ENCODE data around the gene PCDHB7.
"Not testable (repeated sequence)": the region's sequence is repeated elsewhere in the genome, so short reads cannot be mapped to it uniquely, and the experiment has no call there.

PCDHB7 gene

DNA sequence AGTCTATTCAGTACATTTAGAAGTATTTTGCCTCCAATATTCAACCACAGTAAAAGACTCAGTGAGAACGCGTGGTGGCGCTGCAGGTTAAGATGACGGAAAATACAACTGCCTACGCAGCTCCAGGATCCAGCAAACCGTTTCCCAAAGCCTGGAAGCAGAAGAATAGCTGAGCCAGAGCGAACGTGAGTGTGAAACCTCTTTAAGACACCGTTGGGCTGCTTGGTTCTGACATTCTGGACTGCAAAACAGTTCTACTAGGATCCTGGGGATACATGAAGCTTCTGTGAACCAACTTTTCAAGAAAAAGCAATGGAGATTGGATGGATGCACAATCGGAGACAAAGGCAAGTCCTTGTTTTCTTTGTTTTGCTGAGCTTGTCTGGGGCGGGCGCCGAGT is 9.8 kb downstream of the PCDHB7 start, which contains the start of gene PCDHB16:
PCDHB16 (plus strand) TSS at position 140 of the 400 bp plus-strand sequence; CDS start at position 313, 173 bp downstream.
- no peak for DNase-seq

DNA sequence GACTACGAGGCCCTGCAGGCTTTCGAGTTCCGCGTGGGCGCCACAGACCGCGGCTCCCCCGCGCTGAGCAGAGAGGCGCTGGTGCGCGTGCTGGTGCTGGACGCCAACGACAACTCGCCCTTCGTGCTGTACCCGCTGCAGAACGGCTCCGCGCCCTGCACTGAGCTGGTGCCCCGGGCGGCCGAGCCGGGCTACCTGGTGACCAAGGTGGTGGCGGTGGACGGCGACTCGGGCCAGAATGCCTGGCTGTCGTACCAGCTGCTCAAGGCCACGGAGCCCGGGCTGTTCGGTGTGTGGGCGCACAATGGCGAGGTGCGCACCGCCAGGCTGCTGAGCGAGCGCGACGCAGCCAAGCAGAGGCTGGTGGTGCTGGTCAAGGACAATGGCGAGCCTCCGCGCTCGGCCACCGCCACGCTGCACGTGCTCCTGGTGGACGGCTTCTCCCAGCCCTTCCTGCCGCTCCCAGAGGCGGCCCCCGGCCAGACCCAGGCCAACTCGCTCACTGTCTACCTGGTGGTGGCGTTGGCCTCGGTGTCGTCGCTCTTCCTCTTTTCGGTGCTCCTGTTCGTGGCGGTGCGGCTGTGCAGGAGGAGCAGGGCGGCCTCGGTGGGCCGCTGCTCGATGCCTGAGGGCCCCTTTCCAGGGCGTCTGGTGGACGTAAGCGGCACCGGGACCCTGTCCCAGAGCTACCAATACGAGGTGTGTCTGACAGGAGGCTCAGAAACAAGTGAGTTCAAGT is 11.8 kb downstream of the PCDHB7 start:
- DNase-seq, result not testable (repeated sequence)

DNA sequence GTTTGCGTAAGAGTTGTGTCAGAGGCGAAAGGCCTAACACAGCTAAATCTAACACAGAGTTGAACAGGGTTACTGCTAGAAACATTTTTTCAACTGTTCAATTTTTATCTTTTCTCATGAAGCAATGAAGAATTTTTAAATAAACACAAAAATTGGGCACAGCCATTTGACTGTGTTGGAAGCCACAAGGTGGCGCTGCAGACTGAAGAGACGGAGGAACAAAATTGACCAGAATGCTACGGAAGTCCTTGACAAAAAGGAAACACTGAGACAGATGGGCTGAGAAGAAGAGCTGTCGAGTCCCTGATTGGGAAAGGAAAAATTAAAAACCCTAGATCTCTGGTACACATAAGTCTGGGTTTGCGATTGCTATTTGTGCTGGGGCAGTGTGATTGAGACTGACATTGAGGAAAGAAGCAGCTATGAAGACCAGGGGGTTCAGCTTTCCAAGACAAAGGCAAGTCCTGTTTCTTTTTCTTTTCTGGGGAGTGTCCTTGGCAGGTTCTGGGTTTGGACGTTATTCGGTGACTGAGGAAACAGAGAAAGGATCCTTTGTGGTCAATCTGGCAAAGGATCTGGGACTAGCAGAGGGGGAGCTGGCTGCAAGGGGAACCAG is 14.6 kb downstream of the PCDHB7 start, which contains the start of gene PCDHB9:
PCDHB9 (plus strand) TSS at position 265 of the 616 bp plus-strand sequence; CDS start at position 423, 158 bp downstream.
- peak; percentile 6 for DNase-seq

DNA sequence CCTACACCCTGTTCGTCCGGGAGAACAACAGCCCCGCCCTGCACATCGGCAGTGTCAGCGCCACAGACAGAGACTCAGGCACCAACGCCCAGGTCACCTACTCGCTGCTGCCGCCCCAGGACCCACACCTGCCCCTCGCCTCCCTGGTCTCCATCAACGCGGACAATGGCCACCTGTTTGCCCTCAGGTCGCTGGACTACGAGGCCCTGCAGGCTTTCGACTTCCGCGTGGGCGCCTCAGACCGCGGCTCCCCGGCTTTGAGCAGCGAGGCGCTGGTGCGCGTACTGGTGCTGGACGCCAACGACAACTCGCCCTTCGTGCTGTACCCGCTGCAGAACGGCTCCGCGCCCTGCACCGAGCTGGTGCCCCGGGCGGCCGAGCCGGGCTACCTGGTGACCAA is 16.2 kb downstream of the PCDHB7 start:
- DNase-seq, result not testable (repeated sequence)

DNA sequence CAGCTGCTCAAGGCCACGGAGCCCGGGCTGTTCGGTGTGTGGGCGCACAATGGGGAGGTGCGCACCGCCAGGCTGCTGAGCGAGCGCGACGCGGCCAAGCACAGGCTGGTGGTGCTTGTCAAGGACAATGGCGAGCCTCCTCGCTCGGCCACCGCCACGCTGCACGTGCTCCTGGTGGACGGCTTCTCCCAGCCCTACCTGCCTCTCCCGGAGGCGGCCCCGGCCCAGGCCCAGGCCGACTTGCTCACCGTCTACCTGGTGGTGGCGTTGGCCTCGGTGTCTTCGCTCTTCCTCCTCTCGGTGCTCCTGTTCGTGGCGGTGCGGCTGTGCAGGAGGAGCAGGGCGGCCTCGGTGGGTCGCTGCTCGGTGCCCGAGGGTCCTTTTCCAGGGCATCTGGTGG is 16.7 kb downstream of the PCDHB7 start:
- not testable (repeated sequence) for DNase-seq

DNA sequence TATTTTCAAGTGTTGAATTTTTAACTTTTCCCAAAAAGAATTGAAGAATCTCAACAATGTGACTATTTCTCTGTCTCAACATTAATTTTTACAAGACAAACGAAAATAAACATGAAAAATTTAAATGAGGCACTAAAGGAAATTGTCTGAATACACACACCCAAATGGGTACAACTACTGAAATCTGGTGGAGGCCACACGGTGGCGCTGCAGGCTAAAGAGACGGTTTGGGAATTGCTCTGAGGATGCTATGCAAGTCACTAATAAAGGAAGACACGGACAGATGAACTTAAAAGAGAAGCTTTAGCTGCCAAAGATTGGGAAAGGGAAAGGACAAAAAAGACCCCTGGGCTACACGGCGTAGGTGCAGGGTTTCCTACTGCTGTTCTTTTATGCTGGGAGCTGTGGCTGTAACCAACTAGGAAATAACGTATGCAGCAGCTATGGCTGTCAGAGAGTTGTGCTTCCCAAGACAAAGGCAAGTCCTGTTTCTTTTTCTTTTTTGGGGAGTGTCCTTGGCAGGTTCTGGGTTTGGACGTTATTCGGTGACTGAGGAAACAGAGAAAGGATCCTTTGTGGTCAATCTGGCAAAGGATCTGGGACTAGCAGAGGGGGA is 19.8 kb downstream of the PCDHB7 start, which contains the start of gene PCDHB10:
PCDHB10 (plus strand) TSS at position 244 of the 616 bp plus-strand sequence; CDS start at position 444, 200 bp downstream.
- peak; percentile 20 for DNase-seq

DNA sequence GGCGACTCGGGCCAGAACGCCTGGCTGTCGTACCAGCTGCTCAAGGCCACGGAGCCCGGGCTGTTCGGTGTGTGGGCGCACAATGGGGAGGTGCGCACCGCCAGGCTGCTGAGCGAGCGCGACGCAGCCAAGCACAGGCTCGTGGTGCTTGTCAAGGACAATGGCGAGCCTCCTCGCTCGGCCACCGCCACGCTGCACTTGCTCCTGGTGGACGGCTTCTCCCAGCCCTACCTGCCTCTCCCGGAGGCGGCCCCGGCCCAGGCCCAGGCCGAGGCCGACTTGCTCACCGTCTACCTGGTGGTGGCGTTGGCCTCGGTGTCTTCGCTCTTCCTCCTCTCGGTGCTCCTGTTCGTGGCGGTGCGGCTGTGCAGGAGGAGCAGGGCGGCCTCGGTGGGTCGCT is 21.9 kb downstream of the PCDHB7 start:
- DNase-seq, result not testable (repeated sequence)

DNA sequence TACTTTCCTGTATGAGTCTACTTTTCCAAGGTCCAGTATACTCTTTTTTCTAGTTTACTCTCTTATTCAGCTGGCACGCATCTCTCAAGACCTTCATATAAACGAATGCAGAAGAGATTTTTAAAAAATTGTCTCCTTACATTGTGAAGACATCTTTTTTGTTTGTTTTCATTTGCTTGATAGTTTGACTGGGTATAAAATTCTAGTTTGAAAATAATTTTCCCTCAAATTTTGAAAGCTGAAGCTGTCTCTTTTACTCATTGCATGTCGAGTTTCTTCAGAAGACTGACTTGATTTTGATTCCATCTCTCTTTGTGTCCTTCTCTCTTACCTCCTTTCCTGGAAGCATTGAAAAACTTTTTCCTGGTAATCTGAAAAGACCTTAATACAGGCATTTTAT is 23.9 kb downstream of the PCDHB7 start:
- no peak for DNase-seq

DNA sequence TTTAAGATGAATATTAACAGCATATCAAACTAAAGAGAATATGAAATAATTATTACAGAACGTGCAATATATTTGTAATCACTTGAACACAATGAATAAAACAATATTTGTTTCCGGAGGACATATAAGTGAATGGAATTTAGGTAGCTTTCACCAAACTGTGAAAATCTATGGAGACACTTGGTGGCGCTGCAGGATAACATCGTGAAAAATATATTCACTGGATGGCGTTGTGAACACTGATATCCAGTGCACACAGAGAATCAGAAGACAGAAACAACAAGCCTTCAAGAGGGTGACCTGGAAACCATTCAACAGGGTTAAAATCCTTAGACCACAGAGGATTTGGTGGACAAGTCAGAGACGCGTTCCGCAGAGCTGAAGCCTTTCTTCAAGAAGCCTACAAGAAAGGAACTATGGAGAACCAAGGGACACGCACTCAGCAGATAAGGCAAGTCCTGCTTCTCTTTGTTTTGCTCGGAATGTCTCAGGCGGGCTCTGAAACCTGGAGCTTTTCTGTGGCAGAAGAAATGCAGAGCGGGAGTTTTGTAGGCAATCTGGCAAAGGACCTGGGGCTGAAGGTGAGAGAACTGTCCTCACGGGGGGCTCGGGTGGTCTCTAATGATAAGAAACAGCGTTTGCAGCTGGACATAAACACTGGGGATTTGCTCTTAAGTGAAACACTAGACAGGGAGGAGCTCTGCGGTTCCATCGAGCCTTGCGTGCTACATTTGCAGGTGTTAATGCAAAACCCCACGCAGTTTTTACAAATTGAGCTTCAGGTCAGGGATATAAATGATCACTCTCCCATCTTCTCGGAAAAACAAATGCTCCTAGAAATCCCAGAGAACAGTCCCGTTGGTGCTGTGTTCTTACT is 27.2 kb downstream of the PCDHB7 start, which contains the start of gene PCDHB11:
PCDHB11 (plus strand) TSS at position 269 of the 877 bp plus-strand sequence; CDS start at position 417, 148 bp downstream.
- no peak for DNase-seq

DNA sequence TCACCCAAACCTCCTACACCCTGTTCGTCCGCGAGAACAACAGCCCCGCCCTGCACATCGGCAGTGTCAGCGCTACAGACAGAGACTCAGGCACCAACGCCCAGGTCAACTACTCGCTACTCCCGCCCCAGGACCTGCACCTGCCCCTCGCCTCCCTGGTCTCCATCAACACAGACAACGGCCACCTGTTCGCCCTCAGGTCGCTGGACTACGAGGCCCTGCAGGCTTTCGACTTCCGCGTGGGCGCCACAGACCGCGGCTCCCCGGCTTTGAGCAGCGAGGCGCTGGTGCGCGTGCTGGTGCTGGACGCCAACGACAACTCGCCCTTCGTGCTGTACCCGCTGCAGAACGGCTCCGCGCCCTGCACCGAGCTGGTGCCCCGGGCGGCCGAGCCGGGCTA is 28.7 kb downstream of the PCDHB7 start:
- not testable (repeated sequence) for DNase-seq

DNA sequence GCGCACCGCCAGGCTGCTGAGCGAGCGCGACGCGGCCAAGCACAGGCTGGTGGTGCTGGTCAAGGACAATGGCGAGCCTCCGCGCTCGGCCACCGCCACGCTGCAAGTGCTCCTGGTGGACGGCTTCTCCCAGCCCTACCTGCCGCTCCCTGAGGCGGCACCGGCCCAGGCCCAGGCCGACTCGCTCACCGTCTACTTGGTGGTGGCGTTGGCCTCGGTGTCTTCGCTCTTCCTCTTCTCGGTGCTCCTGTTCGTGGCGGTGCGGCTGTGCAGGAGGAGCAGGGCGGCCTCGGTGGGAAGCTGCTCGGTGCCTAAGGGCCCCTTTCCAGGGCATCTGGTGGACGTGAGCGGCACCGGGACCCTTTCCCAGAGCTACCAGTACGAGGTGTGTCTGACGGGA is 29.2 kb downstream of the PCDHB7 start:
- not testable (repeated sequence) for DNase-seq

DNA sequence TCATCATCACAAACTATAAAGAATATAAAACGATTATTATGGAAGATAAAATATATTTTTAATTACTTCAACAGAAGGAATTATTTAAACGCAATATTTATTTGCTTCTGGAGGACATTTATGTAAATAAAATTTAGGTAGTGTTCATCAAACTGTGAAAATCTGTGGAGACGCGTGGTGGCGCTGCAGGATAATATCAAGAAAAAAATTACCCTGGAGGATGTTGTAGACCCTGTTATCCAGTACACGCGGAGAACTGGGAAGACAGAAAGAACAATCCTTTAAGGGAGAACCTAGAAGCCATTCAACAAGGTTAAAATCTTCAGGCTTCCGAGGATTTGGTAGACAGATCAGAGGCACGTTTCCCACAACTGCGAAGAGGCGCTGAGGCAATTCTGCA is 36.0 kb downstream of the PCDHB7 start, which contains the start of gene PCDHB12:
PCDHB12 (plus strand) TSS at position 242 of the 400 bp plus-strand sequence. CDS start 189 bp downstream, outside the sequence.
- DNase-seq, result no peak

DNA sequence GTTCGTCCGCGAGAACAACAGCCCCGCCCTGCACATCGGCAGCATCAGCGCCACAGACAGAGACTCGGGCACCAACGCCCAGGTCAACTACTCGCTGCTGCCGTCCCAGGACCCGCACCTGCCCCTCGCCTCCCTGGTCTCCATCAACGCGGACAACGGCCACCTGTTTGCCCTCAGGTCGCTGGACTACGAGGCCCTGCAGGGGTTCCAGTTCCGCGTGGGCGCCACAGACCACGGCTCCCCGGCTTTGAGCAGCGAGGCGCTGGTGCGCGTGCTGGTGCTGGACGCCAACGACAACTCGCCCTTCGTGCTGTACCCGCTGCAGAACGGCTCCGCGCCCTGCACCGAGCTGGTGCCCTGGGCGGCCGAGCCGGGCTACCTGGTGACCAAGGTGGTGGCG is 37.8 kb downstream of the PCDHB7 start:
- not testable (repeated sequence) for DNase-seq

DNA sequence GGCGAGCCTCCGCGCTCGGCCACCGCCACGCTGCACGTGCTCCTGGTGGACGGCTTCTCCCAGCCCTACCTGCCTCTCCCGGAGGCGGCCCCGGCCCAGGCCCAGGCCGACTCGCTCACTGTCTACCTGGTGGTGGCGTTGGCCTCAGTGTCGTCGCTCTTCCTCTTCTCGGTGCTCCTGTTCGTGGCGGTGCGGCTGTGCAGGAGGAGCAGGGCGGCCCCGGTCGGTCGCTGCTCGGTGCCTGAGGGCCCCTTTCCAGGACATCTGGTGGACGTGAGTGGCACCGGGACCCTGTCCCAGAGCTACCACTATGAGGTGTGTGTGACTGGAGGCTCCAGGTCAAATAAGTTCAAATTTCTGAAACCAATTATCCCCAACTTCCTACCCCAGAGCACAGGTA is 38.4 kb downstream of the PCDHB7 start:
- DNase-seq, result not testable (repeated sequence)

DNA sequence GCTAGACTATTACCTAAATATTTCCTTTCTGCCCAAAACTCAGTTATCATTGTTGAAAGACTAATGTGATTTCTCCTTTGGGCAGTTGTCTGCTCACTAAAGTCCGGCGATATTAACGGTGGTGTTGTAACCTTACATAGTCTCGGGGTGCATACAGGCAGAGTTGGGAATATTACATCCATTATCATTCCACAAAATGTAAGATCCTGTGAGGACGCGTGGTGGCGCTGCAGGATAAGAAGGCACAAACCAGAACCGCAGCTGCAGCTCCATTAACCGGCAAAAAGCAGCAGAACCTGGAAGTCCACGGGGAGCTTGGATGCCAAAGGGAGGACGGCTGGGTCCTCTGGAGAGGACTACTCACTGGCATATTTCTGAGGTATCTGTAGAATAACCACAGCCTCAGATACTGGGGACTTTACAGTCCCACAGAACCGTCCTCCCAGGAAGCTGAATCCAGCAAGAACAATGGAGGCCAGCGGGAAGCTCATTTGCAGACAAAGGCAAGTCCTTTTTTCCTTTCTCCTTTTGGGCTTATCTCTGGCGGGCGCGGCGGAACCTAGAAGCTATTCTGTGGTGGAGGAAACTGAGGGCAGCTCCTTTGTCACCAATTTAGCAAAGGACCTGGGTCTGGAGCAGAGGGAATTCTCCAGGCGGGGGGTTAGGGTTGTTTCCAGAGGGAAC is 41.4 kb downstream of the PCDHB7 start, which contains the start of gene PCDHB13:
PCDHB13 (plus strand) TSS at position 264 of the 684 bp plus-strand sequence; CDS start at position 469, 205 bp downstream.
- not testable (repeated sequence) for DNase-seq

DNA sequence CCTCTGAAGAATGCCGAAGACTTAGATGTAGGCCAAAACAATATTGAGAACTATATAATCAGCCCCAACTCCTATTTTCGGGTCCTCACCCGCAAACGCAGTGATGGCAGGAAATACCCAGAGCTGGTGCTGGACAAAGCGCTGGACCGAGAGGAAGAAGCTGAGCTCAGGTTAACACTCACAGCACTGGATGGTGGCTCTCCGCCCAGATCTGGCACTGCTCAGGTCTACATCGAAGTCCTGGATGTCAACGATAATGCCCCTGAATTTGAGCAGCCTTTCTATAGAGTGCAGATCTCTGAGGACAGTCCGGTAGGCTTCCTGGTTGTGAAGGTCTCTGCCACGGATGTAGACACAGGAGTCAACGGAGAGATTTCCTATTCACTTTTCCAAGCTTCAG is 42.1 kb downstream of the PCDHB7 start:
- DNase-seq, result not testable (repeated sequence)

DNA sequence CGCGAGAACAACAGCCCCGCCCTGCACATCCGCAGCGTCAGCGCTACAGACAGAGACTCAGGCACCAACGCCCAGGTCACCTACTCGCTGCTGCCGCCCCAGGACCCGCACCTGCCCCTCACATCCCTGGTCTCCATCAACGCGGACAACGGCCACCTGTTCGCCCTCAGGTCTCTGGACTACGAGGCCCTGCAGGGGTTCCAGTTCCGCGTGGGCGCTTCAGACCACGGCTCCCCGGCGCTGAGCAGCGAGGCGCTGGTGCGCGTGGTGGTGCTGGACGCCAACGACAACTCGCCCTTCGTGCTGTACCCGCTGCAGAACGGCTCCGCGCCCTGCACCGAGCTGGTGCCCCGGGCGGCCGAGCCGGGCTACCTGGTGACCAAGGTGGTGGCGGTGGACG is 43.1 kb downstream of the PCDHB7 start:
- not testable (repeated sequence) for DNase-seq

DNA sequence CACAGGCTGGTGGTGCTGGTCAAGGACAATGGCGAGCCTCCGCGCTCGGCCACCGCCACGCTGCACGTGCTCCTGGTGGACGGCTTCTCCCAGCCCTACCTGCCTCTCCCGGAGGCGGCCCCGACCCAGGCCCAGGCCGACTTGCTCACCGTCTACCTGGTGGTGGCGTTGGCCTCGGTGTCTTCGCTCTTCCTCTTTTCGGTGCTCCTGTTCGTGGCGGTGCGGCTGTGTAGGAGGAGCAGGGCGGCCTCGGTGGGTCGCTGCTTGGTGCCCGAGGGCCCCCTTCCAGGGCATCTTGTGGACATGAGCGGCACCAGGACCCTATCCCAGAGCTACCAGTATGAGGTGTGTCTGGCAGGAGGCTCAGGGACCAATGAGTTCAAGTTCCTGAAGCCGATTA is 43.6 kb downstream of the PCDHB7 start:
- DNase-seq, result not testable (repeated sequence)

DNA sequence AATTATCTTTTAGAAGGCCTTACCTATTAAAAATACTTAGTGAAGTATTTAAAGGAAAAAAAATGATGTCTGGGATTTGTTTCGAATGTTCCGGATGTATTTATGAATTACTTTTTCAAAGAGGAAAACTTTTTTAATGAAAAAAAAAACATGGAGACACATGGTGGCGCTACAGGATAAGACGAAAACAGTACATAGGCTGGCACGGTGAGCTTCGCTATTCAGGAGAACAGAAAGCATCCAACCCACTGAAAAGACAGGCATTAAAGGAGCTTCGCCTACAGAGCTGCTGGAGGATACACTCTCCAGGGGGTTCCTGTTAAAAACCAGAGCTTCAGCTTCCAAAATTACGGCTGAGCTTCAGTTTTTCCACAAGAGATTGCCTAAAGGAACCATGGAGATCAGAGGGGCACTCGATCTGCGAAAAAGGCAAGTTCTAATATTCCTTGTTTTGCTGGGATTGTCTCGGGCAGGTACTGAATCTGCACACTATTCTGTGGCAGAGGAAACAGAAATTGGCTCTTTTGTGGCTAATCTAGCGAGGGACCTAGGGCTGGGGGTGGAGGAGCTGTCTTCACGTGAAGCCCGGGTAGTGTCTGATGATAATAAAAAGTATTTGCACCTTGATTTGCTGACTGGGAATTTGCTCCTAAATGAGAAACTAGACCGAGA is 50.8 kb downstream of the PCDHB7 start, which contains the start of gene PCDHB14:
PCDHB14 (plus strand) TSS at position 232 of the 672 bp plus-strand sequence; CDS start at position 395, 163 bp downstream.
- no peak for DNase-seq

DNA sequence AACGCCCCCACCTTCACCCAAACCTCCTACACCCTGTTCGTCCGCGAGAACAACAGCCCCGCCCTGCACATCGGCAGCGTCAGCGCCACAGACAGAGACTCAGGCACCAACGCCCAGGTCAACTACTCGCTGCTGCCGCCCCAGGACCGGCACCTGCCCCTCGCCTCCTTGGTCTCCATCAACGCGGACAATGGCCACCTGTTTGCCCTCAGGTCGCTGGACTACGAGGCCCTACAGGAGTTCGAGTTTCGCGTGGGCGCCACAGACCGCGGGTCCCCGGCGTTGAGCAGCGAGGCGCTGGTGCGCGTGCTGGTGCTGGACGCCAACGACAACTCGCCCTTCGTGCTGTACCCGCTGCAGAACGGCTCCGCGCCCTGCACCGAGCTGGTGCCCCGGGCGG is 52.4 kb downstream of the PCDHB7 start:
- DNase-seq, result not testable (repeated sequence)

DNA sequence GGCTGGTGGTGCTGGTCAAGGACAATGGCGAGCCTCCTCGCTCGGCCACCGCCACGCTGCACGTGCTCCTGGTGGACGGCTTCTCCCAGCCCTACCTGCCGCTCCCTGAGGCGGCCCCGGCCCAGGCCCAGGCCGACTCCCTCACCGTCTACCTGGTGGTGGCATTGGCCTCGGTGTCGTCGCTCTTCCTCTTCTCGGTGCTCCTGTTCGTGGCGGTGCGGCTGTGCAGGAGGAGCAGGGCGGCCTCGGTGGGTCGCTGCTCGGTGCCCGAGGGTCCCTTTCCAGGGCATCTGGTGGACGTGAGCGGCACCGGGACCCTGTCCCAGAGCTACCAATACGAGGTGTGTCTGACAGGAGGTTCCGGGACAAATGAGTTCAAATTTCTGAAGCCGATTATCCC is 53.0 kb downstream of the PCDHB7 start:
- not testable (repeated sequence) for DNase-seq

All from activated CD4-positive, alpha-beta T cell treated with anti-CD3 and anti-CD28 coated beads, Interleukin-10, Interleukin-2, amounts not matched to agents 100 ng/mL and 50 ng/mL, durations not matched to agents 16 hours and 8 hours (primary cell).